A549 (cell line): ENCODE data around the gene SORCS3. TPM values are rescaled to one million over a fixed set of nuclear protein-coding genes. Genes with fewer than 3 reads are reported as not detected.

Source experiments
- ATAC-seq, 2 experiments: fragments of 200-7000 bp in 1 of 2; fragments of >200 bp in 1 of 2; cut with Nextera tagmentation in 1 of 2; cut with Tn5 transposase in 1 of 2; 3 replicates each; pipeline versions ENCODE4 v1.8.0 to v1.9.1; 2018 to 2020; ENCODE audit warnings: mild to moderate bottlenecking in 1 of 2, moderate library complexity in 1 of 2
- CTCF ChIA-PET: fragments of 300-600 bp; sonication (Branson Sonifier 250); formaldehyde crosslinking; extraction: SDS; loops from one replicate; lab custom pipeline; 2021; ENCODE audit warnings: antibody characterized with exemption, inconsistent platforms; lab: Yijun Ruan, JAX
- POLR2A ChIA-PET: fragments of 350-600 bp; formaldehyde crosslinking; extraction: SDS; loops from one replicate; lab custom pipeline; 2021; ENCODE audit warnings: antibody characterized with exemption, inconsistent platforms; lab: Yijun Ruan, JAX
- DNase-seq, 2 experiments: peaks; one replicate each; pipeline versions ENCODE4 v3.0.0 to v3.0.0-alpha.2; 2011 to 2016; ENCODE audit warnings: low read depth in 1 of 2, low spot score in 1 of 2
- FAIRE-seq: peaks from 2 replicates; lab custom pipeline; 2011; peaks lifted over from hg19 to GRCh38; lab: Jason Lieb, UNC
- H3K27ac ChIP-seq, 2 experiments: fragments of >200 bp; sonication (Bioruptor Twin); formaldehyde crosslinking; 3 replicates each; pipeline ENCODE4 v1.5.1; 2016 to 2017
- H3K4me1 ChIP-seq: fragments of >200 bp; sonication (Bioruptor Twin); formaldehyde crosslinking; 3 replicates; pipeline ENCODE4 v1.6.1; 2016
- H3K4me2 ChIP-seq: fragments of >200 bp; sonication (Bioruptor Twin); formaldehyde crosslinking; 3 replicates; pipeline ENCODE4 v1.6.1; 2016
- H3K4me3 ChIP-seq: fragments of >200 bp; sonication (Bioruptor Twin); formaldehyde crosslinking; 3 replicates; pipeline ENCODE4 v1.5.1; 2016
- H3K9me3 ChIP-seq: fragments of >200 bp; sonication (Bioruptor Twin); formaldehyde crosslinking; 3 replicates; pipeline ENCODE4 v1.6.1; 2016
- BHLHE40 ChIP-seq: IDR thresholded peaks from 2 replicates; pipeline ENCODE4 v1.6.1; 2012; ENCODE audit warnings: low read depth, low read length, inconsistent platforms
- CBX2 ChIP-seq: fragments of 200-600 bp; sonication (generic); IDR thresholded peaks from 2 replicates; pipeline ENCODE4 v1.6.1; 2016; ENCODE audit warnings: low read depth, mild to moderate bottlenecking, borderline replicate concordance
- CBX8 ChIP-seq: fragments of 200-600 bp; sonication (generic); IDR thresholded peaks from 2 replicates; pipeline ENCODE4 v1.6.1; 2016
- CHD2 ChIP-seq: fragments of 150-350 bp; IDR thresholded peaks from 2 replicates; pipeline ENCODE4 v1.6.1; 2014; ENCODE audit warnings: low read length; ENCODE audit not compliant: partially characterized antibody
- CHD4 ChIP-seq: fragments of 200-600 bp; sonication (generic); IDR thresholded peaks from 2 replicates; pipeline ENCODE4 v1.6.1; 2016; ENCODE audit warnings: antibody characterized with exemption, mild to moderate bottlenecking, borderline replicate concordance
- EHF ChIP-seq: fragments of 250-450 bp; sonication (Bioruptor Pico); IDR thresholded peaks from 2 replicates; pipeline ENCODE4 v1.5.0; 2020; ENCODE audit warnings: mild to moderate bottlenecking
- EP300 ChIP-seq, 2 experiments: fragments of >200 bp; sonication (Bioruptor Twin); formaldehyde crosslinking; IDR thresholded peaks; 2 replicates in 1 of 2; 3 replicates in 1 of 2; pipeline ENCODE4 v1.6.1; 2016 to 2017
- ESRRA ChIP-seq: fragments of 150-350 bp; IDR thresholded peaks from 2 replicates; pipeline ENCODE4 v1.6.1; 2014; ENCODE audit warnings: mild to moderate bottlenecking, low read length, borderline replicate concordance
- GATA3 ChIP-seq: IDR thresholded peaks from 2 replicates; pipeline ENCODE4 v1.6.1; 2012; ENCODE audit warnings: borderline replicate concordance
- HOXB13 ChIP-seq: fragments of 250-450 bp; sonication (Bioruptor Pico); IDR thresholded peaks from 2 replicates; pipeline ENCODE4 v1.5.0; 2020; ENCODE audit warnings: low read depth, mild to moderate bottlenecking, moderate library complexity
- HOXB5 ChIP-seq: fragments of 250-450 bp; sonication (Bioruptor Pico); IDR thresholded peaks from 2 replicates; pipeline ENCODE4 v1.5.0; 2020; ENCODE audit warnings: mild to moderate bottlenecking, moderate library complexity
- JUNB ChIP-seq: fragments of >200 bp; sonication (Bioruptor Twin); formaldehyde crosslinking; IDR thresholded peaks from 2 replicates; pipeline ENCODE4 v1.6.1; 2016
- KDM1A ChIP-seq: fragments of 200-600 bp; sonication (generic); IDR thresholded peaks from 2 replicates; pipeline ENCODE4 v1.6.1; 2016; ENCODE audit warnings: low read depth, mild to moderate bottlenecking
- KDM5A ChIP-seq: fragments of 200-600 bp; sonication (generic); IDR thresholded peaks from 2 replicates; pipeline ENCODE4 v1.6.1; 2016; ENCODE audit warnings: antibody characterized with exemption, mild to moderate bottlenecking
- MAFK ChIP-seq: fragments of 450-650 bp; IDR thresholded peaks from 2 replicates; pipeline ENCODE4 v1.6.1; 2014; ENCODE audit not compliant: partially characterized antibody
- MAX ChIP-seq: IDR thresholded peaks from 2 replicates; pipeline ENCODE4 v1.6.1; 2012
- MAZ ChIP-seq: fragments of 150-350 bp; IDR thresholded peaks from 2 replicates; pipeline ENCODE4 v1.6.1; 2014; ENCODE audit warnings: antibody characterized with exemption, low read depth, low read length, borderline replicate concordance
- NFE2L2 ChIP-seq: fragments of 150-350 bp; conservative IDR thresholded peaks from 2 replicates; pipeline ENCODE4 v1.6.1; 2014; ENCODE audit warnings: low read length
- NPAS2 ChIP-seq: fragments of 250-450 bp; sonication (Bioruptor Pico); IDR thresholded peaks from 2 replicates; pipeline ENCODE4 v1.8.0; 2022; ENCODE audit warnings: mild to moderate bottlenecking, moderate library complexity, borderline replicate concordance
- NR3C1 ChIP-seq: fragments of >200 bp; sonication (Bioruptor Twin); formaldehyde crosslinking; IDR thresholded peaks from 3 replicates; pipeline ENCODE4 v1.6.1; 2017
- POLR2A ChIP-seq: IDR thresholded peaks from 2 replicates; pipeline ENCODE4 v1.6.1; 2012; ENCODE audit warnings: mild to moderate bottlenecking, low read length
- RARB ChIP-seq: fragments of 250-450 bp; sonication (Bioruptor Pico); IDR thresholded peaks from 2 replicates; pipeline ENCODE4 v1.8.0; 2021; ENCODE audit warnings: mild to moderate bottlenecking, moderate library complexity
- RCOR1 ChIP-seq: fragments of 150-350 bp; IDR thresholded peaks from 2 replicates; pipeline ENCODE4 v1.6.1; 2014; ENCODE audit warnings: antibody characterized with exemption, low read length, low read depth
- RFX5 ChIP-seq: fragments of 450-650 bp; IDR thresholded peaks from 2 replicates; pipeline ENCODE4 v1.7.1; 2014; ENCODE audit warnings: antibody characterized with exemption, mild to moderate bottlenecking, moderate library complexity
- RNF2 ChIP-seq: fragments of 200-600 bp; sonication (generic); IDR thresholded peaks from 2 replicates; pipeline ENCODE4 v1.6.1; 2016; ENCODE audit warnings: low read depth, mild to moderate bottlenecking, antibody characterized with exemption, moderate library complexity, borderline replicate concordance
- SMC3 ChIP-seq: fragments of >200 bp; sonication (Bioruptor Twin); formaldehyde crosslinking; IDR thresholded peaks from 3 replicates; pipeline ENCODE4 v1.6.1; 2018; ENCODE audit warnings: inconsistent platforms
- SREBF2 ChIP-seq: fragments of 450-650 bp; IDR thresholded peaks from 2 replicates; pipeline ENCODE4 v1.6.1; 2014; ENCODE audit warnings: mild to moderate bottlenecking, moderate library complexity
- TFCP2L1 ChIP-seq: fragments of 250-450 bp; sonication (Bioruptor Pico); IDR thresholded peaks from 2 replicates; pipeline ENCODE4 v1.5.0; 2021; ENCODE audit warnings: mild to moderate bottlenecking
- ZC3H11A ChIP-seq: fragments of 450-650 bp; IDR thresholded peaks from 2 replicates; pipeline ENCODE4 v1.6.1; 2014; ENCODE audit warnings: antibody characterized with exemption, mild to moderate bottlenecking
- WGBS: methylation state at CpG from one replicate; pipeline ENCODE4 v1.1.6; 2017; ENCODE audit errors: missing lambda C conversion rate; 5-methylcytosine and 5-hydroxymethylcytosine counted together
- polyA plus RNA-seq, 4 experiments: library from polyadenylated mRNA; depleted of rRNA in 3 of 4; stranded (reverse); fragments of >200 nt; fragmentation: RNase III in 1 of 4; extraction: RNeasy Plus Mini Kit Qiagen cat#74134 plus additional on column Dnase treatment in 1 of 4; gene quantifications; 2 replicates in 3 of 4; 3 replicates in 1 of 4; pipeline ENCODE4 v1.2.3, GENCODE V29; 2011 to 2017
- TF ChIP-seq, protein P1 (sequence below): fragments of >200 bp; sonication (Bioruptor Twin); formaldehyde crosslinking; IDR thresholded peaks from 2 replicates; pipeline ENCODE4 v1.6.1; 2016
- TF ChIP-seq, protein P2 (sequence below): fragments of 250-450 bp; sonication (Bioruptor Pico); IDR thresholded peaks from 2 replicates; pipeline ENCODE4 v1.5.0; 2020; ENCODE audit warnings: low read depth, mild to moderate bottlenecking, moderate library complexity

Gene SORCS3
- polyA plus RNA-seq, 2 of the 4 experiments (the other 2 are of a cell fraction) = not detected

GRCh38 chr10:105037022-105037421 is 395.9 kb downstream of the SORCS3 start:
- Histone ChIP-seq H3K9me3 (no peaks in the 10 kb centered on the region), H3K27ac (no peak overlapping the region), H3K4me1 (no peaks in the 10 kb centered on the region), H3K4me3 (no peak overlapping the region), H3K4me2 (no peak overlapping the region)
- ChIA-PET POLR2A (no interaction called here), CTCF (no interaction called here)
- no peak for DNase-seq
- TF ChIP-seq NR3C1 (no peak), KDM5A (no peak), RNF2 (no peak), NFE2L2 (no peak), RCOR1 (no peak), SMC3 (no peak)
- no peak for ATAC-seq
- FAIRE-seq = no peak

- 0% methylated on average over 1 of the region's 1 CpG for WGBS
- CTCF ChIA-PET = no interaction called here
- no peak for DNase-seq
- no peak for TF ChIP-seq MAX
- TF ChIP-seq KDM1A = no peak
- no peak for TF ChIP-seq RFX5
- TF ChIP-seq HOXB5 (CRISPR knock-in tag) = no peak
- no peak for TF ChIP-seq ESRRA
- TF ChIP-seq SMC3 = no peak
- no peak for TF ChIP-seq EHF (CRISPR knock-in tag)
- no peak for TF ChIP-seq MAFK
- no peak for TF ChIP-seq CBX2
- no peak for TF ChIP-seq GATA3
- TF ChIP-seq NPAS2 = no peak
- TF ChIP-seq CHD2 = no peak
- TF ChIP-seq POLR2A = no peak
- no peak for TF ChIP-seq TFCP2L1
- no peak for TF ChIP-seq CHD4
- no peak for TF ChIP-seq RCOR1
- TF ChIP-seq, all 56 proteins: peak for 0
- ATAC-seq (no peak), FAIRE-seq (no peak)
- Histone ChIP-seq H3K4me3 (no peak overlapping the region), H3K4me2 (no peak overlapping the region), H3K4me1 (no peaks in the 10 kb centered on the region), H3K27ac (no peak overlapping the region), H3K9me3 (no peaks in the 10 kb centered on the region)
- POLR2A ChIA-PET = no interaction called here
Measured at GRCh38 chr10:105041956-105042355, 400.9 kb downstream of the SORCS3 start.

GRCh38 chr10:105042906-105043552 is 401.9 kb downstream of the SORCS3 start:
- 16% methylated on average over 4 of the region's 4 CpGs for WGBS
- H3K4me2 ChIP-seq = no peak overlapping the region
- no peak for DNase-seq
- TF ChIP-seq KDM5A (no peak), ZC3H11A (no peak), CBX8 (no peak), RARB (CRISPR knock-in tag) (no peak), POLR2A (no peak), TFCP2L1 (no peak), SREBF2 (no peak), EP300 (IDR thresholded peaks at IDR 0.05) (no peak), HOXB13 (CRISPR knock-in tag) (no peak), CBX2 (no peak), BHLHE40 (no peak), JUNB (no peak), MAZ (no peak), RCOR1 (no peak)
- TF ChIP-seq, protein P1, sequence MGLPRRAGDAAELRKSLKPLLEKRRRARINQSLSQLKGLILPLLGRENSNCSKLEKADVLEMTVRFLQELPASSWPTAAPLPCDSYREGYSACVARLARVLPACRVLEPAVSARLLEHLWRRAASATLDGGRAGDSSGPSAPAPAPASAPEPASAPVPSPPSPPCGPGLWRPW = no peak
- TF ChIP-seq, protein P2, sequence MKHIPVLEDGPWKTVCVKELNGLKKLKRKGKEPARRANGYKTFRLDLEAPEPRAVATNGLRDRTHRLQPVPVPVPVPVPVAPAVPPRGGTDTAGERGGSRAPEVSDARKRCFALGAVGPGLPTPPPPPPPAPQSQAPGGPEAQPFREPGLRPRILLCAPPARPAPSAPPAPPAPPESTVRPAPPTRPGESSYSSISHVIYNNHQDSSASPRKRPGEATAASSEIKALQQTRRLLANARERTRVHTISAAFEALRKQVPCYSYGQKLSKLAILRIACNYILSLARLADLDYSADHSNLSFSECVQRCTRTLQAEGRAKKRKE (CRISPR knock-in tag) = no peak
- TF ChIP-seq, all 56 proteins: peak for 0
- ChIA-PET POLR2A (no interaction called here), CTCF (no interaction called here)
- H3K4me1 ChIP-seq = no peaks in the 10 kb centered on the region
- no peak overlapping the region for H3K27ac ChIP-seq
- FAIRE-seq (no peak), ATAC-seq (no peak)
- no peak overlapping the region for H3K4me3 ChIP-seq
- no peaks in the 10 kb centered on the region for H3K9me3 ChIP-seq
